Lower leg skin (tissue), 4 donors: Measurements from ENCODE around the gene IER3. TPM values are rescaled to one million over a fixed set of nuclear protein-coding genes. Genes with fewer than 3 reads are reported as not detected.
A peak's percentile ranks its signal among the peaks of the same experiment; 100 is the strongest.

ENCODE experiments used
- DNase-seq, 2 donors: peaks; one replicate each; pipeline ENCODE4 v3.0.0-alpha.2; 2019; ENCODE audit warnings: low spot score in 2 of 2
- H3K4me3 ChIP-seq: fragments of 200-600 bp; sonication (generic); 2 replicates; pipeline ENCODE4 v1.5.1; 2017; ENCODE audit warnings: mild to moderate bottlenecking, low read depth; ENCODE audit not compliant: poor library complexity, severe bottlenecking
- POLR2A ChIP-seq, 2 donors: fragments of 450-650 bp; IDR thresholded peaks; one replicate each; pipeline ENCODE4 v1.6.1; 2016 to 2017; ENCODE audit warnings: antibody characterized with exemption in 2 of 2, mild to moderate bottlenecking in 1 of 2, moderate library complexity in 1 of 2
- whole genome bisulfite sequencing, 2 donors: methylation state at CpG; one replicate each; pipeline ENCODE4 v1.1.5; 2018; 5-methylcytosine and 5-hydroxymethylcytosine counted together
- intact Hi-C: fragments of 100-400 bp; cut with DNase I; formaldehyde crosslinking; loops from one replicate; pipeline ENCODE4 v1.15.0; 2023; ENCODE audit warnings: low total_unique reads
- total RNA-seq, 4 donors: library from RNA; depleted of rRNA; stranded (reverse); fragments of >200 nt; gene quantifications; one replicate each; pipeline ENCODE4 v1.1.0, GENCODE V29; 2016
- TF ChIP-seq, protein P1 (sequence below), 3 donors: fragments of 450-650 bp; IDR thresholded peaks; one replicate each; pipeline ENCODE4 v1.5.1; 2016; ENCODE audit warnings: antibody characterized with exemption in 3 of 3, mild to moderate bottlenecking in 3 of 3, moderate library complexity in 2 of 3

Gene IER3
- total RNA-seq, 4 donors from 2014 or later: 20.9 to 56.5 (median 33.3) TPM

DNA sequence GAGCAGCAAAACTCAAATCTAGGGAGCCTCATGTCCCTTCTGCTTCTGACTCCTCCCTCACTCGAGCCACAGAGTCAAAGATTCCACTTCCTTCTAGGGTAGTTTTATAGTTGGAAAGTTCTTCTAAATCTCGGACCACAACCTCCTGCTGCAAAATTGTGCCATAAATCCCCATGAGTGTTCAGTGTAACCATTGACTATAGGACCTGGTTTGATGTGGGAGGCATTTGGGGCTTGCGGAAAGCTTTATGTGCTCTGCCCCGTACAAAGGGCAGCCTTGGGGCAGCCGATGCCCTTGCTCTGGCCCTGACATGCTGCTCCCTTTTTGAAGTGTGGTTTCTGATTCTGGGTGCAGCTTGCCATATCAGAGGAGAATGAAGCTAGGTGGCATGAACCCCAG lies 43.6 kb upstream of the IER3 start:
- no peak for DNase-seq
- TF ChIP-seq POLR2A (IDR thresholded peaks at IDR 0.05): no peak
- TF ChIP-seq, protein P1, sequence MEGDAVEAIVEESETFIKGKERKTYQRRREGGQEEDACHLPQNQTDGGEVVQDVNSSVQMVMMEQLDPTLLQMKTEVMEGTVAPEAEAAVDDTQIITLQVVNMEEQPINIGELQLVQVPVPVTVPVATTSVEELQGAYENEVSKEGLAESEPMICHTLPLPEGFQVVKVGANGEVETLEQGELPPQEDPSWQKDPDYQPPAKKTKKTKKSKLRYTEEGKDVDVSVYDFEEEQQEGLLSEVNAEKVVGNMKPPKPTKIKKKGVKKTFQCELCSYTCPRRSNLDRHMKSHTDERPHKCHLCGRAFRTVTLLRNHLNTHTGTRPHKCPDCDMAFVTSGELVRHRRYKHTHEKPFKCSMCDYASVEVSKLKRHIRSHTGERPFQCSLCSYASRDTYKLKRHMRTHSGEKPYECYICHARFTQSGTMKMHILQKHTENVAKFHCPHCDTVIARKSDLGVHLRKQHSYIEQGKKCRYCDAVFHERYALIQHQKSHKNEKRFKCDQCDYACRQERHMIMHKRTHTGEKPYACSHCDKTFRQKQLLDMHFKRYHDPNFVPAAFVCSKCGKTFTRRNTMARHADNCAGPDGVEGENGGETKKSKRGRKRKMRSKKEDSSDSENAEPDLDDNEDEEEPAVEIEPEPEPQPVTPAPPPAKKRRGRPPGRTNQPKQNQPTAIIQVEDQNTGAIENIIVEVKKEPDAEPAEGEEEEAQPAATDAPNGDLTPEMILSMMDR (IDR thresholded peaks at IDR 0.05): no peak
- intact Hi-C loops: no loop called here
- 32 to 45% methylated on average over 5 of the region's 5 CpGs for WGBS, 2 donors
- H3K4me3 ChIP-seq: no peak overlapping the region

DNA sequence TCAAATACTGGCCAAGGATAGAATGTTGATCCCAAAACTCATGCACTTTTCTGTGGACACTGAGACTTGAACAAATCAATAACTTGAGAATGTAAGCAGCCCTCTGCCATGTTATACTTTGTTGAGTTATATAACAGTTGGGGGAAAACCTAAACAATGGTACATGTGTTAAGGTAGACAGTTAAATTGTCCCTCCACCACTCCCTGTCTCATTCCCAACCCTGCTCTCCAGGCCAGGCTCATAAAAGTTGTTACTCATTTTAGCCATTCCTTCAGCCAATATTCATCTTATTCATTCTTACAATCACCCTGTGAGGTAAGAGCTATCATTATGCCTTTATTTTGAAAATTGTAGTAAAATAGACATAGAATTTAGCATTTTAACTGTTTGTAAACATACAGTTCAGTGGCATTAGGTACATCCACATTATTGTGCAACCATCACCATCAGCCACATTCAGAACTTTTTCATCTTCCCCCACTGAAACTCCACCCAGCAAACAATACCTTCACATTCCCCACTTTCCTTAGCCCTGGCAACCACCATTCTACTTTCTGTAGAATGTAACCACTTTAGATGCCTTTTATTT lies 38.2 kb upstream of the IER3 start:
- TF ChIP-seq, protein P1 (IDR thresholded peaks at IDR 0.05): no peak
- no peak for TF ChIP-seq POLR2A (IDR thresholded peaks at IDR 0.05)
- DNase-seq: no peak
- no peak overlapping the region for H3K4me3 ChIP-seq
- intact Hi-C loops: no loop called here

DNA sequence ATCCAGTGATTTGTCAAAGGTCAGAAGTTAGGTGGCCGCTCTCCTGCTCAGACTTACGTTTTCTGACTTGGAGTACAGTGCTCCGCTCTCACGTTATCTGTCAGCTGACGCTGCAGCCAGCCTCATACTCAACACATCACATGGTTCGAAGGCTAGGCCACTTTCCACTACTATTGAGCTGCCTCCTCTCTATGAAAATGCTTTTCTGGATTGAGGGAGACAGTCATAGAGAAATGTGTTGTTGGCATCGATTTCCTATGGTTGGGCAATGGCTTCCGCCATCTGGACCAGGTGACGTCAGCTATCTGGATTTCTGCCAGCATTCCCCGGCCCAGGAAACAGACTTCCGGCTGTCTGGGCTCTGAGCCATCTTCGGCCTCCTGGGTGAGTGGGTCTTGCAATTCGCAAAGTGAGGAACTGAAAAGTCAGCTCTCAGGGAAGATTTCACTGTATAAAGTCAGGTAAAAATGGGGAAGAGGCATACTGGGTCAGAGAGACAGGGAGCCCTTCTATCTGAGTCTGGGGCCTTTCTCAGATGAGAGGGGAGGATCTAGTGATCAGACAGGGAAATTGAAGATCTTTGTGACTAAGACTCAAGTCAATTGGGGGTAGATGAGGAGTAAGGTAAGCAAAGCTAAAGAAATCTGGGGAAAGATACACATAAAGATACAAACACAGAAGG lies 37.5 kb upstream of the IER3 start:
- H3K4me3 ChIP-seq: no peak overlapping the region
- intact Hi-C loops: no loop called here
- TF ChIP-seq, protein P1 (IDR thresholded peaks at IDR 0.05): peak in 1 of 3 donors; percentile 79
- no peak for TF ChIP-seq POLR2A (IDR thresholded peaks at IDR 0.05)
- DNase-seq: peak; percentile 93 to 99
- WGBS, 2 donors: 21 to 26% methylated on average over 13 of the region's 13 CpGs

DNA sequence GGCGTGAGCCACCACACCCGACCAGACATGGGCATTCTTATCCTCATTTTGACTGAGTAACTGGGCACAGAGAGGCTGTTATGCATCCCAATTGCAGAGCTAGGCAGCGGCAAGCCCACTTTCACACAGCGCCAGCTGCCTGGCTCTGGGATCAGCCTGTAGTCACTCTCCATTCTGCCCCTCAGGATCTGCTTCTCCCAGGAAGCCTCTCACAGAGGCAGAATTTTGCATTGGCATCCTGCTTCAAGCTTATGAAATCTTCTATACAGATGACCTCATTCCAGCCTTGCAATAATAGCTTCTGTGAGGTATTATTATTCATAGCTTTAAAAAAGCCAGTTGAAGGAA lies 37.0 kb upstream of the IER3 start:
- TF ChIP-seq, protein P1 (IDR thresholded peaks at IDR 0.05): no peak
- no peak for TF ChIP-seq POLR2A (IDR thresholded peaks at IDR 0.05)
- H3K4me3 ChIP-seq: no peak overlapping the region
- intact Hi-C loops: no loop called here
- no peak for DNase-seq
- WGBS, 2 donors: 66 to 81% methylated on average over 4 of the region's 4 CpGs

DNA sequence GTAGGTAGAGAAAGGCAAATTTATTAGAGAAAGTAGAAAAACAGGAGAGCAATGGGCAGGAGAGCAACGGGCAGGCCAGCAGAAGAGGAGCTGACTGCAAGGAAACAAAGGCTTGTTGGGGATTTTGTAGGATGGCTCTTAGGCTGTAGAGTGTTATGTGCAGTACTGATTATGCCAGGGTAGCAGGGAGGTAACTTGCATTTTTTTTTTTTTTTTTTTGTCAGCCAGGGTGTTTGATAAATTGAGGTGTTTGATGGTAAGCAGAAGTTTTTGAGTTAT lies 36.2 kb upstream of the IER3 start:
- DNase-seq: no peak
- intact Hi-C loops: no loop called here
- 95 to 100% methylated on average over 1 of the region's 1 CpG for WGBS, 2 donors
- no peak for TF ChIP-seq POLR2A (IDR thresholded peaks at IDR 0.05)
- TF ChIP-seq, protein P1 (IDR thresholded peaks at IDR 0.05): no peak
- no peak overlapping the region for H3K4me3 ChIP-seq
